ENCODE results near the gene PDS5B.

The PDS5B gene

GRCh38 chr13:32752311-32752710 is 166.1 kb downstream of the PDS5B start:
- no peak for TF ChIP-seq CTCF (IDR thresholded peaks at IDR 0.05; ENCODE audit: control insufficient read depth, insufficient read depth, low read depth, low read length, missing control alignments)
- no peak overlapping the region for H3K4me3 ChIP-seq (ENCODE audit: control insufficient read depth, low read depth, low read length)
- DNase-seq (ENCODE audit: low read depth), result no peak

- H3K4me3 ChIP-seq (ENCODE audit: control insufficient read depth, low read depth, low read length), result no peak overlapping the region
- TF ChIP-seq CTCF (IDR thresholded peaks at IDR 0.05; ENCODE audit: control insufficient read depth, insufficient read depth, low read depth, low read length, missing control alignments), result no peak
- no peak for DNase-seq (ENCODE audit: low read depth)
Observed at GRCh38 chr13:32752997-32753606, 166.8 kb downstream of the PDS5B start.

- H3K4me3 ChIP-seq (ENCODE audit: control insufficient read depth, low read depth, low read length), result no peak overlapping the region
- no peak for TF ChIP-seq CTCF (IDR thresholded peaks at IDR 0.05; ENCODE audit: control insufficient read depth, insufficient read depth, low read depth, low read length, missing control alignments)
Observed at GRCh38 chr13:32754179-32754578, 167.9 kb downstream of the PDS5B start.

GRCh38 chr13:32759152-32759551 is 172.9 kb downstream of the PDS5B start:
- DNase-seq (ENCODE audit: low read depth), result no peak
- TF ChIP-seq CTCF (IDR thresholded peaks at IDR 0.05; ENCODE audit: control insufficient read depth, insufficient read depth, low read depth, low read length, missing control alignments), result no peak
- H3K4me3 ChIP-seq (ENCODE audit: control insufficient read depth, low read depth, low read length), result no peak overlapping the region

More at GRCh38 chr13:32754179-32754578, 167.9 kb downstream of the PDS5B start:
- DNase-seq (ENCODE audit: low read depth), result no peak

- DNase-seq (ENCODE audit: low read depth), result no peak
- TF ChIP-seq CTCF (IDR thresholded peaks at IDR 0.05; ENCODE audit: control insufficient read depth, insufficient read depth, low read depth, low read length, missing control alignments), result no peak
- H3K4me3 ChIP-seq (ENCODE audit: control insufficient read depth, low read depth, low read length), result no peak overlapping the region
Observed at GRCh38 chr13:32761472-32761871, 175.2 kb downstream of the PDS5B start.

GRCh38 chr13:32779119-32779518 is 192.9 kb downstream of the PDS5B start:
- no peak for TF ChIP-seq CTCF (IDR thresholded peaks at IDR 0.05; ENCODE audit: control insufficient read depth, insufficient read depth, low read depth, low read length, missing control alignments)
- no peak overlapping the region for H3K4me3 ChIP-seq (ENCODE audit: control insufficient read depth, low read depth, low read length)
- DNase-seq (ENCODE audit: low read depth), result no peak
